ENCODE measurements around the gene KHDRBS2. TPM values are rescaled to one million over a fixed set of nuclear protein-coding genes. Genes with fewer than 3 reads are reported as not detected.
"Not testable (repeated sequence)": the region's sequence is repeated elsewhere in the genome, so short reads cannot be mapped to it uniquely, and the experiment has no call there.

KHDRBS2 gene
- polyA plus RNA-seq, 1 experiment = not detected

GRCh38 chr6:61787998-61788397, 498.0 kb downstream of the KHDRBS2 start:
- ChIA-PET POLR2A (no interaction called here), CTCF (no interaction called here)
- Histone ChIP-seq H3K36me3 (ENCODE audit: control insufficient read depth, insufficient read depth, low read length) (no peaks in the 10 kb centered on the region), H3K4me3 (ENCODE audit: low read depth, low read length) (no peak overlapping the region), H3K27me3 (ENCODE audit: control insufficient read depth, insufficient read depth, low read length) (no peaks in the 10 kb centered on the region)
- TF ChIP-seq, protein P1, sequence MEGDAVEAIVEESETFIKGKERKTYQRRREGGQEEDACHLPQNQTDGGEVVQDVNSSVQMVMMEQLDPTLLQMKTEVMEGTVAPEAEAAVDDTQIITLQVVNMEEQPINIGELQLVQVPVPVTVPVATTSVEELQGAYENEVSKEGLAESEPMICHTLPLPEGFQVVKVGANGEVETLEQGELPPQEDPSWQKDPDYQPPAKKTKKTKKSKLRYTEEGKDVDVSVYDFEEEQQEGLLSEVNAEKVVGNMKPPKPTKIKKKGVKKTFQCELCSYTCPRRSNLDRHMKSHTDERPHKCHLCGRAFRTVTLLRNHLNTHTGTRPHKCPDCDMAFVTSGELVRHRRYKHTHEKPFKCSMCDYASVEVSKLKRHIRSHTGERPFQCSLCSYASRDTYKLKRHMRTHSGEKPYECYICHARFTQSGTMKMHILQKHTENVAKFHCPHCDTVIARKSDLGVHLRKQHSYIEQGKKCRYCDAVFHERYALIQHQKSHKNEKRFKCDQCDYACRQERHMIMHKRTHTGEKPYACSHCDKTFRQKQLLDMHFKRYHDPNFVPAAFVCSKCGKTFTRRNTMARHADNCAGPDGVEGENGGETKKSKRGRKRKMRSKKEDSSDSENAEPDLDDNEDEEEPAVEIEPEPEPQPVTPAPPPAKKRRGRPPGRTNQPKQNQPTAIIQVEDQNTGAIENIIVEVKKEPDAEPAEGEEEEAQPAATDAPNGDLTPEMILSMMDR (IDR thresholded peaks at IDR 0.05; ENCODE audit: insufficient read depth, low read depth, low read length) = no peak
- DNase-seq (ENCODE audit: low read depth) = no peak

DNA sequence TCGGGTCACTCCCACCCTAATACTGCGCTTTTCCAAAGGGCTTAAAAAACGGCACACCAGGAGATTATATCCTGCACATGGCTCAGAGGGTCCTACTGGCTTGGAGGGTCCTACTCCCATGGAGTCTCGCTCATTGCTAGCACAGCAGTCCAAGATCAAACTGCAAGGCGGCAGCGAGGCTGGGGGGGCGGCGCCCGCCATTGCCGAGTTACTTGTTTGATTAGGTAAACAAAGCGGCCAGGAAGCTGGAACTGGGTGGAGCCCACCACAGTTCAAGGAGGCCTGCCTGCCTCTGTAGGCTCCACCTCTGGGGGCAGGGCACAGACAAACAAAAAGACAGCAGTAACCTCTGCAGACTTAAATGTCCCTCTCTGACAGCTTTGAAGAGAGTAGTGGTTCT, 516.6 kb downstream of the KHDRBS2 start:
- POLR2A ChIA-PET = not testable (repeated sequence)

GRCh38 chr6:61755739-61756138, 530.3 kb downstream of the KHDRBS2 start:
- POLR2A ChIA-PET = no interaction called here
- Histone ChIP-seq H3K4me3 (ENCODE audit: low read depth, low read length) (no peak overlapping the region), H3K27me3 (ENCODE audit: control insufficient read depth, insufficient read depth, low read length) (no peaks in the 10 kb centered on the region), H3K36me3 (ENCODE audit: control insufficient read depth, insufficient read depth, low read length) (no peaks in the 10 kb centered on the region)
- no peak for DNase-seq (ENCODE audit: low read depth)
- CTCF ChIA-PET = no interaction called here
- TF ChIP-seq, protein P1 (IDR thresholded peaks at IDR 0.05; ENCODE audit: insufficient read depth, low read depth, low read length) = no peak

More for the DNA sequence above, 516.6 kb downstream of the KHDRBS2 start:
- DNase-seq (ENCODE audit: low read depth); H3K36me3 ChIP-seq (ENCODE audit: control insufficient read depth, insufficient read depth, low read length); H3K4me3 ChIP-seq (ENCODE audit: low read depth, low read length); CTCF ChIA-PET; H3K27me3 ChIP-seq (ENCODE audit: control insufficient read depth, insufficient read depth, low read length): not testable (repeated sequence)

DNA sequence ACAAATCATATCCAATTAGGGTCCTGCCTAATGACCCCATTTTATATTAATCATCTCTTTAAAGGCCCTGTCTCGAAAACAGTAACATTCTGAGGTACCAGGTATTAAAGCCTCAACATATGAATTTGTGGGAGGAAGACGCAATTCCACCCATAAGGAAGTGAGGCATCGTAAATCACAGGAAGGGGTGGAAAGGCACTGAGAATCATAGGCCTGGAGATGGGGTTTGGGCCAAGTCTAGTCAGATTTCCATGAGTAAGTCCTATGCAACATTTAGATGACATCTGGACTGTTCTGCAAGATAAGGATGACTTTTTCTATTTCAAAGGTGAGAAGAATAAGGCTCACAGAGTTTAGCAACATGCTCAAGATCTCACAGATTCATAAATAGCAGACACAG, 534.0 kb downstream of the KHDRBS2 start:
- TF ChIP-seq, protein P1 (IDR thresholded peaks at IDR 0.05; ENCODE audit: insufficient read depth, low read depth, low read length) = no peak
- POLR2A ChIA-PET = no interaction called here

GRCh38 chr6:61745994-61746393, 540.0 kb downstream of the KHDRBS2 start:
- H3K36me3 ChIP-seq (ENCODE audit: control insufficient read depth, insufficient read depth, low read length) = no peaks in the 10 kb centered on the region
- ChIA-PET CTCF (no interaction called here), POLR2A (no interaction called here)
- no peak for DNase-seq (ENCODE audit: low read depth)
- TF ChIP-seq, protein P1 (IDR thresholded peaks at IDR 0.05; ENCODE audit: insufficient read depth, low read depth, low read length) = no peak
- H3K4me3 ChIP-seq (ENCODE audit: low read depth, low read length) = no peak overlapping the region
- H3K27me3 ChIP-seq (ENCODE audit: control insufficient read depth, insufficient read depth, low read length) = no peaks in the 10 kb centered on the region

More for the DNA sequence above, 534.0 kb downstream of the KHDRBS2 start:
- no peak for DNase-seq (ENCODE audit: low read depth)
- Histone ChIP-seq H3K27me3 (ENCODE audit: control insufficient read depth, insufficient read depth, low read length) (no peaks in the 10 kb centered on the region), H3K4me3 (ENCODE audit: low read depth, low read length) (no peak overlapping the region), H3K36me3 (ENCODE audit: control insufficient read depth, insufficient read depth, low read length) (no peaks in the 10 kb centered on the region)
- CTCF ChIA-PET = no interaction called here

GRCh38 chr6:61711849-61712248, 574.2 kb downstream of the KHDRBS2 start:
- TF ChIP-seq, protein P1 (IDR thresholded peaks at IDR 0.05; ENCODE audit: insufficient read depth, low read depth, low read length) = no peak
- CTCF ChIA-PET = no interaction called here
- POLR2A ChIA-PET = no interaction called here
- DNase-seq (ENCODE audit: low read depth) = no peak
- Histone ChIP-seq H3K4me3 (ENCODE audit: low read depth, low read length) (no peak overlapping the region), H3K27me3 (ENCODE audit: control insufficient read depth, insufficient read depth, low read length) (no peaks in the 10 kb centered on the region), H3K36me3 (ENCODE audit: control insufficient read depth, insufficient read depth, low read length) (no peaks in the 10 kb centered on the region)
